CD4-positive, alpha-beta T cell treated with Interleukin-4 for 4 hours (primary cell): Measurements from ENCODE around the gene SLC1A2.
"Not testable (repeated sequence)": the region's sequence is repeated elsewhere in the genome, so short reads cannot be mapped to it uniquely, and the experiment has no call there.

ENCODE experiments used
- DNase-seq: peaks from one replicate; pipeline ENCODE4 v3.0.0-alpha.2; 2020

SLC1A2 gene

DNA sequence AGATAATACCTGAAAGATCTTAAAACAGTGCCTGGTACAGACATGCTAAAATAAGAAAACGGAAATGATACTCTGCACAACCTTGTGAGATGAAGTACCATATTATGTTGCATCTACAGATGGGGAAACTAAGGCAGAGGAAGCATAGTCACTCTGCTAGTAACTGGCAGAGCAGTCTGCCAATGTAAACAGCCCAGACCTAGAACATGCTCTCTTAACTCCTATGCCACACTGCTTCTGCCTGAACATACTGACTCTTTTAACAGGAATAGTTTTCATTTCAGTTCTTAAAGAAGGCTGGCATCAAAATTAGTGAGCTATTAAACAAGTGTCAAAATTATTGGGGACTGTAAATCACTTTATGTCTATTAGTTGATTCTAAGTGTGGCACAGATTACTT lies 180.5 kb downstream of the SLC1A2 start:
- DNase-seq, result no peak

DNA sequence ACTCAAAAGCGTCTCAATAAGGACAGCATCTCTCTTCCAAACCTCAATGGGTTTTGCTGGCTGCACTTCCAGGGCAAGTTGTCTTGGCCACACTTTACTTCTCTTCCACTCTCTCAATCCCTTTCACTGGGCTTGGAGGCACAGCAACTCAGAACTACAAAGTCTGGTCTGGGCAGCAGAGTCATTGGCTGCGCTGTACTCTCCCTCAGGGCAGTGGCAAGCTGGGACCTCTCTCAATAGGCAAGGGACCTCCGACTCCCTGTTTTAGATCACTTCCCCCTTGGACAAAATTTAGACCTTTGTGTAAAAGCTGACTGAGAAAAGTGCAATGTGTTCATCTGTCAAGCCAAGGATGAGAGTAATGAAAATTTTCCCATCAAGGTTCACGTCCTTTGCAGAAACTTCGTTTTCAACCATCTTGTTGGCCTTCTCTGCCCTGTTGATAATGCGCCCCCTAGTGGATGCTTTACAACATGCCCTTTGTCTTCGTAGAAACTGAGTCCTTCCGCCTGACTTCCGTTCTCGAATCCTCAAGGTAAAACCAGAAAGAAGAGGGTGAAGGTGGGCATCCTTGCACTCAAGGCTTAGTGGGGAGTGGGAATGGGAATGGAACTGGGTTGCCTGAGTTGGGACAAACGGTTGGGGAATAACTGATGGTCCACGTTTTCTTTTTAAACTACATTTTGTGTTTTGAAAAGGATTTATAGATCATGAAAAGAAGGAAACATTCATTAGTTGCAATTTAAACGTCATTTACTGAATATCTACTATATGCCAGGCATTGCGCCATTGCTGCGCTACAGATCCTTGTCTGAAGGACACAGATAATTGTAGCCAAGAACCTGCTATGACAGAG lies 181.3 kb downstream of the SLC1A2 start:
- peak; percentile 67 for DNase-seq

DNA sequence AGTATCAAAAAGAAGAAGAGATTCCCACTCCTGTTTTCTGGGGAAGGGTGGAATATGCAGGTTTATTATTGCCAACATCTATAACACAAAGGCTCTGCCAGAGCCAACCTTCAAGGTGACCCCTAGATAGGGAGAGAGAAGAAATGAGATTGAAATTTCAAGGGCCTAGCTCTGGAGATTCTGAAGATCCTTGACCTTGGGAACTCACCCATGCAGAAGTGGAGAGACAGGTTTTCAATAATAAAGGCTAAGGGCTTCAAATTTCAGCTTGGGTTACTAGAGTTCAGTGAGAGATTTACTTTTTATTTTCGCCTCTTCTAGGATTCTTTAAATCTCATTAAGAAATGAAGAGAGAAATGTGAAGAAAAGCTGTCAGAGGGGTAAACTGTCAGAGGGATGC lies 182.0 kb downstream of the SLC1A2 start:
- DNase-seq, result no peak

DNA sequence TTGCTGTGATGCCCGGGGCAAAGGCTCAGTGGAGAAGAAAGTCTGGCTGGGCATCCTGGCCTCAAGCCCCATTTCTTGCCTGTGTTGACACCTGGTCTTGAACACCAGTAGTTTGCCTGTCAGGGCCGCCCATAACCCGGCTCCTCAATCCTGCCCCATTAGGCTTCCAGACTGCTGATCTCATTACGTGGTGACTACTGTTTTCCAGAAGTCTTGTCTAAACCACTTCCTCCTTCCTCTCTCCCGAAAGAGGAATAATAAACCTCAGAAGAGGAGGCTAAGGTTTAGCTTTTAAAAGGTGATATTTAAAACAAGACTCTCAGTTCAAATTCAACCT lies 182.7 kb downstream of the SLC1A2 start:
- DNase-seq, result no peak

DNA sequence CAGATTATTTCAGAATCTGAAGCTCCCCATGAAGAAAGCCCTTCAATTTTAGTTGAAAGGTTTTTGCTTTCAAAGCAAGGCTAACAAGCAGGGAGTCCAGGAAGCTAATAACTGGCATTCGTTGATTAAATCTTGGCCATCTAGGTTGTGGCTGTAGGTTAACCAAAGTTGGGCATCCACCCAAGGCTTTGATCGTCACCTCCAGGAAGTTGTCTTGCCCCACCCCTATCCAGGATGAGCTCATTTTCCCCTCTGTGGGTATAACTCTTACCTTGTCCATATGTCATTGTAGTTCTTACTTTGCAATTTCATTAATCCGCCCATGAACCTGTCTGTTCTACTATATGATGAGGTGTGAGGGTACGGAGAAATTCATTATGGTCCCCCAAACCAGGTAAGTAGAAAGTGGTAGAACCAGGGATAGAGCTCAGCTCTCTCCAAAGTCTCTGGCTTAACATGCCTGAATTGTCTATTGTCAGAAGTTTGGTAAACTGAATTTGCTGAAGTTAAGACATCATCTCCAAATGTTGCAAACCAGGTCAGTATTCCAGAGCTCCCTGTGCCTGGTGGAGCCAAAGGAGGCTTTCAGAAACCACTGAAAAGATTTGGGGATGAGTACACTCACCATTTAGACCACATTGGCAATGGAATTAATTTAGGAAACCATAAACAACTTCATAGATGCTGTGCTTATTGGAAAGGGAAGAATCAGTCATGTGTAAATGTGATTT lies 183.3 kb downstream of the SLC1A2 start:
- peak; percentile 87 for DNase-seq

DNA sequence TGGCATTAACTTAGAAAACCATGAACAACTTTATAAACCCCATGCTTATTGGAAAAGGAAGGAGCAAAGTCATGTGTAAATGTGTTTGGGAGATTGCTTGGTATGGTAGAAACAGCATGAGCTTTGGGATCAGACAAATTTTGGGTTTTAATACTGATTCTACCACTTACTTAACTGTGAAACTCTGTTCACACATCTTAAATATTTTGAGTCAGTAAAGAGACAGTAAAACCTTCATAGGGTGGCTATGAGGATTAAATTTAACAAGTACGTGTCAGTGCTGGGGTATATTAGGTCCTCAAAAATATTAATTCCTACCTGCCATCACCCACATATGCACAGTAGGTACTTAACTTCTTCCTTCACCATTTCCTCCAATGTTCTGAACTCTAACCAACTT lies 183.9 kb downstream of the SLC1A2 start:
- DNase-seq, result no peak

DNA sequence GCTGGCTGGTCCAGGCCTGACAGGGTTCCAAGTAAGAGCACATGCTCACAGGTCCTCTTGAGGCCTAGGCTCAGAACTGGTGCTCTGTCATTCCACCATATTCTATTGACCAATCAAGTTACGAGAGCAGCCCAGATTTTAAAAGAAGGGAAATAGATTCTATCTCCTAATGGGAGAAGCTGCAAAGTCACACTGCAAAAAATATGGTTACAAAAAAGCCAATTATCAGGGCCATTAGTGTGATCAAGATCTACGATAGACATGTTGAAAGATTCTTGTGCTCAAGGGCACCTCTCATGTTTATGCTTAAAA lies 184.2 kb downstream of the SLC1A2 start:
- DNase-seq, result no peak

DNA sequence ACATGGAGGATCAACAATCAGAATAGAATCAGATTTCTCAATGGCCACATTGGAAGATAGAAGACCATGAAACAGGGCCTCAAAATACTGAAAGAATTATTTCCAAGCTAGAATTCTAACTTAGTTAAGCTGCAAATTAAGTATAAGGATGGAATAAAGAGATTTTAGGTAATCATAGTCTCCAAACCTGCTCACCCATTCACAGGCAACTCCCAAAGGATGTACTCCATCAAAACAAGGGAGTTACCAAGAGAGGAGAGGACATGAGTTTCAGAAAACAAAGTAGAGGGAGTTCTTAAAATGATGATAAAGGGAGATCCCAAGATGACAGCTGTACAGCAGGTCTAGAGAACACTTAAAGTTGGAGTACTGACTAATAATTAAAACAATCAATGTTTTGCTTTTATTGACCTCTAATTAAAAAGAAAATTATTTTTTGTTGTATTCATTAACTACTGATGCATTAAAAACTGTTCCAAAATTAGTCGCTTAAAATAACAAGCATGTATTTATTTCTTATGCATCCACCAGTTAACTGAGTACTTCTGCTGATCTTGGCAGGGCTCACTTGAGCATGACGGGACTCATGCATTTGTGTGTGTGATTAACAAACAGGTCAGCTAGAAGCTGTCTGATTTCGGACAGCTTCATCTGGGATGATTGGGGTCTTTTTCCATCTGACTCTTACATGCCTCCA lies 184.8 kb downstream of the SLC1A2 start:
- DNase-seq, result no peak

DNA sequence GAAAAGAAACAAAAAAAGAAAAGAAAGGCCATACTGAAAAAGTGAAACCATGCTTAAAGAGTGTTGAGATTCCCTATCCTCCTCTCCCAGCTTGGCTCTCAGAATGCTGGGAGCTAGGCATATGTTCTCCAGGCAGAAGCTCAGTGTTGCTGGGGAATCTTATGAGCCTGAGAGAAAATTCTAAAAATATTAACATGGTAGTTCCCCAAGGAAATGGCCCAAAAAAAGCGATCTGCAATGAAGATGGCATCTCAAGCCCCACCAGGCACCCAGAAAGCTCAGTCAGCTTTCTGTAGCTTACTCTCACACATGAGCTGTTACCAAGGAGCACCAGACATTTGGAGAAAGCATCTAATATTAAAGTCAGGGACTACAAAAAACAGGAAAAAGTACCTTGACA lies 185.8 kb downstream of the SLC1A2 start:
- no peak for DNase-seq

DNA sequence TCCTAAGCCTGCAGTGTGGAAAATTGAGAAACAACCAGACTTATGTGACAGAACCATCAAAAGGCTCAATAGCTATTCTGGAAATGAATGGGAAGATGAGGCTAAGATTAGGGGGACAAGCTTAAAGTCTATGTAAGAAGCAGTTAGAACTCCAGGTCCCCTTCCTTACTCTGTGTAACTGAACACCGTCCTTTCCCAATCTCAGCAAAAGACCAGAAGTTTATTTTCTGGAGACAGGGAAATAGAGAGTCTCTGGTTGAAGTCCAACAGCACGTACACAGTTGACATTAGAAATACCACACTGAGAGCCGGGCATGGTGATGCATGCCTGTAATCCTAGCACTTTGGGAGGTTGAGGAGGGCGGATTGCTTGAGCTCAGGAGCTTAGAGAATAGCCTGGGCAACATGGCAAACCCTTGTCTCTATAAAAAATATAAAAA lies 186.4 kb downstream of the SLC1A2 start:
- no peak for DNase-seq

DNA sequence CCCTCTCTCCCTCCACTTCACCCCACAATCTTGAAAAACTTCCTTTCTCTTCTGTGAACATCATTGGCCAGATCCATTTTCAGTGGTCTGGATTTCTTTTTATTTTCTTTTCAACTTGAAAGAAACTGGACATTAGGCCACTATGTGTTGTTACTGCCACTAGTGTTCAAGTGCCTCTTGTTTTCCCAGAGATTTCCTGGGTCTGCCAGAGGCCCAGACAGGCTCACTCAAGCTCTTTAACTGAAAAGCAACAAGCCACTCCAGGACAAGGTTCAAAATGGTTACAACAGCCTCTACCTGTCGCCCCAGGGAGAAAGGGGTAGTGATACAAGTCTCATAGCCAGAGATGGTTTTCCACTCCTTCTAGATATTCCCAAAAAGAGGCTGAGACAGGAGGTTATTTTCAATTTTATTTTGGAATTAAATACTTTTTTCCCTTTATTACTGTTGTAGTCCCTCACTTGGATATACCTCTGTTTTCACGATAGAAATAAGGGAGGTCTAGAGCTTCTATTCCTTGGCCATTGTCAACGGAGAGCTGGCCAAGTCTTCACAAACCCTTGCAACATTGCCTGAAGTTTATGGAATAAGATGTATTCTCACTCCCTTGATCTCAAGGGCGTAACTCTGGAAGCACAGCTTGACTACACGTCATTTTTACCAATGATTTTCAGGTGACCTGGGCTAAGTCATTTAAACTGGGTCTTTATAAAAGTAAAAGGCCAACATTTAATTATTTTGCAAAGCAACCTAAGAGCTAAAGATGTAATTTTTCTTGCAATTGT lies 188.1 kb downstream of the SLC1A2 start:
- no peak for DNase-seq

DNA sequence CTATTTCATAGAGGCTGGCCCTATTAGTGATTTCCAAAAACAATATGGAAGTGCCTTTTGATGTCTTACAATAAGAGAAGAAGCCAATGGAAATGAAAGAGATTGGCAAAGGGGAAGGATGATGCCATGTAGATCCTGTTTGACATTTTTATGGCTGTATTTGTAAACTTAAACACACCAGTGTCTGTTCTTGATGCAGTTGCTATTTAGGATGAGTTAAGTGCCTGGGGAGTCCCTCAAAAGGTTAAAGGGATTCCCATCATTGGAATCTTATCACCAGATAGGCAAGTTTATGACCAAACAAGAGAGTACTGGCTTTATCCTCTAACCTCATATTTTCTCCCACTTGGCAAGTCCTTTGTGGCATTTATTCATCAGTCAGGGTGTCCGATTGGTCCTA lies 189.0 kb downstream of the SLC1A2 start:
- DNase-seq, result no peak

DNA sequence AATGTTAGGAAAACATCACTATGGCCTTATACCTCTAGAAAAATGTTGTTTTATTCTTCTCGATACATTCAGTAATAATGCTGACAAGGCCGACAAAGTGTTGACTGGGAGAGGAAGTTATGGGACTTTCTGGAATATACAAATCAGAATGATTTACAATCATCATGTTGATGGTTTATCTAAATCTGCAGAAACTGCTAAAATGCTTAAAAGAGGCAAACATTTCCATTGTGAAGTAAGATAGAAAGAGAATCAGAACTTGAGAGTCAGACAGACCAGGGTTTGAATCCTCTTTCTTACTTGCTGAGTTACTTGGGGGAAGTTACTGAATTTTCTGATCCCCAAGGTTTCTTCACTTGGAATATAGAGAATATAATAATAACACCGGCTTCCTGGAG lies 191.0 kb downstream of the SLC1A2 start:
- DNase-seq, result no peak

DNA sequence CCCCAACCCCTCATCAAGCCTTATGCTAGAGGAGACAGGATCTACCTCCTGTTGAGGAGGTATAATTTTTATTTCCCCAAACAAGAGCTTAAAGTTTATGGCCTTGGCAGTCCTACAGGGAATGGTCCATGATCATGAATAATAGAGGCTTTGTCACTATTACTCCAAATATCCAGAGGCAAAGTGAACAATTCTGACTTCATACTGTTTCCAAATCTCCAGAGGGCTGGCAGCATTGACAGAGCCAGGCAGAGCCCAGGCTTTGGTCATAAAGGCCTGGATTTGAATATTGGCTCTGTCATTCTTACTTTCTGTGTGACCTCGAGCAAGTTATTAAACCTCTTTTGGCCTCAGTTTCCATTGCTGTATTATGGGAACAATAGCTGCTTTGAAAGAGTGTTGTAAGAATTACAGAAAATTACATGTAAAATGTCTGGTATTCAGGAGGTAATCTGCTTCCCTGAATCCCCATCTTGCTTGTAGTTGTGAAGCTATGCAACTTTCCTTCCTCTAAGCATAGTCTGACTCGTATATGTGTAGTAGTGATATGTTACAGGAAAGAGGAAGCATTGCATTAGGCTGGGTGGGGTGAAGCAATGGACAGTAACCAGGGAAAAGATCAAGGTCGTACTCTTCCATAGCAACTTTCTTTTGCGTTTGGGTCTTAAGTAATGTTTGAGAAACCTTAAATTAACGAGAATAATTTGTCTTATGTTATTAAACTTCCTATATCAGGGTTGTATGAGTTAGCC lies 191.6 kb downstream of the SLC1A2 start:
- no peak for DNase-seq

DNA sequence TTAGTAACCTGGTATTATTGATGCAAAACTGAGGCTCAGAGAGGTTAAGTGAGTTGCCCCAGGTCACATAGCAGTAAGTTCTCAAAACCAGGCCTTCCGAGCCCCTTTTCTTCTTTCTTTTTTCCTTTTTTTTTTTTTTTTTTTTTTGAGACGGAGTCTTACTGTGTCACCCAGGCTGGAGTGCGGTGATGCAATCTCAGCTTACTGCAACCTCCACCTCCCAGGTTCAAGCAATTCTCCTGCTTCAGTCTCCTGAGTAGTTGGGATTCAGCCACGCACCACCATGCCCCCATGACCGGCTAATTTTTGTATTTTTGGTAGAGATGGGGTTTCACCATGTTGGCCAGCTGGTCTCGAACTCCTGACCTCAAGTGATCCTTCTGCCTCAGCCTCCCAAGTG lies 192.6 kb downstream of the SLC1A2 start:
- not testable (repeated sequence) for DNase-seq

DNA sequence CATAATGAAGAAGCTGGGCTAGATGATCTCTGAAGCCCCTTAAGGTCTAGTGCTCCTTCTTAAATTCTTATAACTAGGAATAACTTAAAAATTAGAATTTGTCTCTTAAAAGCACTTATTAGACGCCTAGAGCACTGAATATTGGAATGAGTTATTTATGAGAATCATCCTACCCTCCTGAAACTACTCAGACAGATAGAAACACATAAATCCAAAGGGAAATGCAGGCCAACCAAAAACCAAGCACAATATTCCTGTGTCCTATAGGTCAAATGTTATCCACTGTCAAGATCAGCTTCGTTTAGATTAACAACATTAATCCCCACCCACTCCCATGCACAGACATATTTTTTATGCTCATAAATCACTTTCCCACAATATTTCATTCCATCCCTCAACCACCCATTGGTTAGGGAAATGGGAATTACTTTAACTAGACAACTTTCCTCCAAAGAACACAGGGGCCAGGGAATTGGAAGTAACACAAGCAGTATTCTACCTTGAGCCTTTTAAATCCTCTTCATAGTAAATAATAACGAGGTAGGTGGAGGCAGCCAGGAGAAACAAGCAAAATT lies 193.3 kb downstream of the SLC1A2 start:
- no peak for DNase-seq

DNA sequence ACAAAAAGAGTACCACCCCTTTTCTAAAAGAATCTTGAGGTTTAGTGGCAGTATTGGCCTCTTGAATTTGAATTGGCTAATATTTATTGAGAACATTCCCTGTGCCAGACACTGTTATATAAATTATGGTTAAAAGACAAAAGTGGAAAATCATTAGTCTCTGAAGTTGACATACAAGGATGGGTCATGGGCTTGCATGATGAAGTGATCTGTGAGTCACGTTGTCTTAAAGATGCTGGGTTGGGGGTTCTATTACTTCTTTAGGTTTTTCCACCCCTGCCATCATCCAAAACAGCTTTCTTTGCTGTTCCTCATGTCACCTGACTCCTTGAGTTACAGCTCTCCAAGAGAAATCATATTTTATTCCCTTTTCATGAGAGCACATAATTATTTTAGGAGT lies 195.4 kb downstream of the SLC1A2 start:
- no peak for DNase-seq

DNA sequence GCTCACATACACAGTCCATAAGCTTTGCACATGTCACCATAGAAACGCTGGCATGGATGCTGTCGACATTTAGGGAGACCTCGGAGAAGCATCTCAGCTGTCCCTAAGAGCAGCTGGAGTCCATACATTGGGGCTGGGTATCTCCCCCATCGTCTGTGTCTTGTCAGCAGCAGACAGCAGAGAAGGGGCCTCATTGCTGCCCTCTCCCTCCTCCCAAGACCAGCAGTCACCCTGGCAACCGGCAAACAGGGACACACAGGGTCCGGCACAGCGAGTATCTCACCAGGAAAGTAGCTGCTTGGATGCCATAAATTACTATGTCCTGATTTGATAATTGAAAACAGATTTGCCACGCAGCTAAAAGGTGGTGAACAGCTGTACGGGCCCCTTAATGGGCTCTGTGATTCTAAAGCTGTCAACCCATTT lies 196.0 kb downstream of the SLC1A2 start:
- DNase-seq, result no peak

DNA sequence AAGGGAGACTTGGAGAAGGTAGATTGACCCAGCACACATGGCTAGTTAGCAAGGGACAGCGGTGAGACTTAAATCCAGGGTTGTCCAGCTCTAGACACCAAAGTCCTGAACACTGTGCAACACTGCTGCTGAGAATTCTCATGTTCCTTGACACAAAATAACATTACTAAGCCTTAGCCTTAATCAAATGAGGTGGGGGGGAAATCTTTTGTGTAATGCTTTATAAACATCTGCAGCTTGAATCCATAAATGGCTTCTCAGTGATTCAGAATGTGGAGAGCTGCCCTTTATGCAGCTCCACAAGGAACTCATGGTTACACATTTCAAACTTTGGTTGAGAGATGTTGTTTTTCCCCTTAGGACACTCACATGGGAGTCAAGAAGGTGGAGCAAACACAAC lies 200.4 kb downstream of the SLC1A2 start:
- DNase-seq, result no peak

DNA sequence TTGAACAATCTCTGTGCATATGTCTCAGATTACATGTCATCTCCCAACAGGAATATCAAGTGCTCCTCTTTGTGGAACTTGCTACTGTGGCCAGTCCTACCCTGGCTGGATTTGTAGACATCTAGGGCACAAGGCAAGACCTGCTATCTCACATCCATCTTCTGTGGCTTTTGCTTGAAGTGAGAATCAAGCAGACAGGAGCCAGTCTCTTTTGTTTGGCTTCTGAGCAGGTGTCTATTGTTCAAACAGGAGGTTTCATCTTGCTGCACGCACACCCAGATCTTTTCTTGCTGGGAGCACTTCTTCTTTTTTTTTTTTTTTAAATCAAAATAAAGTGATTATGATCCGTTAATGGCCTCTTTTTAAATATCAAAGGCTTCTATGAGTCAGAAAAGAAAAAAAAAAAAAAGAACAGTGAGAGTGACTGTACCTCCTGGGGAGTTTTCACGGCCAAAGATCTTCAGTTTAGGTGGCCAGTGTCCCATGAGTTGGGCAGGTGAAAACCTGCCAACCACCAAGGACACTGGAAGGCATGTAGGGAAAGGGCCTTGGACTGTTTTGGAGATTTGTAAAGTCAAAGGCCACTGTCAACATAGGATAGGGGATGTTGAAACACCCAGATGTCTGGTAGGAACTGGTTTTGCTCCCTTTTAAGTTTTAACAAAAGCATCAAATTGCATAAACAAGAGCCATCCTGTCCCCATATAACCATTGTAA lies 202.2 kb downstream of the SLC1A2 start:
- DNase-seq, result peak; percentile 82

DNA sequence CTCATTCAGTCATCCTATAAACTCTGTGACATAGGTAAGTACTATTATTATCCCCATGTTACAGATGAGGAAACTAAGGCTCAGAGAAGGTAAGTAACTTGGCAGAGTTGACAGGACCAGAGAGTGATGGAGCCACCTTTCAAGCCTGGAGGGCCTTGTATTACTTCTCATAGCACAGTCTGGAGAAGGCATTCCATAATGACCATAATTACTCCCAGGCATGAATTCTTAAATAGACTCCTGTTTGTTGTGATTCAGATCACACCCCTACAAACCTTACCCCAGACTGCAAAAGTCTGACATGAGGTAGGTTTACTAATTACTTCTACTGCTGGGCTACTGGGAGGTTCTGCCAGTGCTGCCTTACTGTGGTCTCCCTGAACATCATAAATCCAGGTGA lies 203.4 kb downstream of the SLC1A2 start:
- DNase-seq, result no peak
